H4 (cell line): ENCODE results near the gene NOM1. TPM values are rescaled to one million over a fixed set of nuclear protein-coding genes. Genes with fewer than 3 reads are reported as not detected.

Source experiments
- DNase-seq: peaks from one replicate; pipeline ENCODE4 v3.0.0-alpha.2; 2015; ENCODE audit warnings: low spot score
- total RNA-seq: library from RNA; depleted of rRNA; stranded (reverse); fragments of >200 nt; shearing (Covaris generic); gene quantifications from 2 replicates; pipeline ENCODE4 v1.2.3, GENCODE V29; 2014; rRNA removed

NOM1 gene
- total RNA-seq, 1 experiment from 2014 or later, result 7.1 TPM

DNA sequence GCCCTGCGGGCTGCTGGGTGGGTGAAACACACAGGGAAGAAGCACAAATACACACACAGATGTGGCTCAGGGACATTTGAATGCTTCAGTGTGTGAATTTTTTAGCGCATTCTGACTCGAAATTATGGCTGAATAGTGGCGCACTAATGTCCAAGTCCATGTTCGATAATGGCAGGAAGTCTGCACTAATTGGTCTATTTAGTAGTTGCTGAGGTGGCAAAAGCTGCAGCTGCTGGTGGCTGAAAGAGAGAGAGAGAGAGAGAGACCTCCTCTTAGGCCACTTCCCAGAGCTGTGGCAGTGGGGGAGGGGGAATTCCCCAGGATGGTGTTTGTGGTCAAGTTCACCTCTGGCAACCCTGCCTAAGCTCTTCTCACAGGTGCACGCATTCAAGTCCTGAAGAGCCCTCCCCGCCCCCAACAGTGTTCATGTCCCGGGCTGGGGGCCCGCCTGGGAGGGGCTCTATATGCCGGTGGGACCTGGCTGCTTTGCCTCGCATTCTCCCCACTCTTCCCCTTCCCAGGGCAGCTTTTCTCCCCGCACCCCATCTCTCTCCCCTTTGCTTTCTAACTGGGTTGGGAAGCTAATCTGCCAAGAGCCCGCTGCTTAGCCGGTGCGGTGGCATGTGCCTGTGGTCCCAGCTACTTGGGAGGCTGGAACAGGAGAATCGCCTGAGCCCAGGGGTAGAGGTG is 67.0 kb downstream of the NOM1 start:
- no peak for DNase-seq

DNA sequence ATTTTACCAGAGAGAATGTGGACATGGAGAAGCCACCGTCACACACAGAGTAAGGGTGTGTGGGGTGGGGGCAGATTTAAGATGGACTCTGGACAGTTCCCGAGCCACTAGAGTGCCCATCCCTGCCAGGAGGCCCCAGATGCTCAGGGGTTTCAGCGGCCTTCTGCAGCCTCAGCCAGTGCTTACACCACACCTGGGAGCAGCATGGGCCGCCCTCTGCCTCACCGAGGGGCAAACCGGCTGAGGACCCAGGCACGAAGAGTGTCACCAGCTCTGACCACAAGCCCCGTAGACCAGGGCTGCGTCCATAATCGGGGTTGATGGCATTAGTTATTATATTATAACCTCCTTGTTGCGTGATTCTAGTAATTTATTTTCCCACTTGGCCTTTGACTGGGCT is 67.6 kb downstream of the NOM1 start:
- no peak for DNase-seq

DNA sequence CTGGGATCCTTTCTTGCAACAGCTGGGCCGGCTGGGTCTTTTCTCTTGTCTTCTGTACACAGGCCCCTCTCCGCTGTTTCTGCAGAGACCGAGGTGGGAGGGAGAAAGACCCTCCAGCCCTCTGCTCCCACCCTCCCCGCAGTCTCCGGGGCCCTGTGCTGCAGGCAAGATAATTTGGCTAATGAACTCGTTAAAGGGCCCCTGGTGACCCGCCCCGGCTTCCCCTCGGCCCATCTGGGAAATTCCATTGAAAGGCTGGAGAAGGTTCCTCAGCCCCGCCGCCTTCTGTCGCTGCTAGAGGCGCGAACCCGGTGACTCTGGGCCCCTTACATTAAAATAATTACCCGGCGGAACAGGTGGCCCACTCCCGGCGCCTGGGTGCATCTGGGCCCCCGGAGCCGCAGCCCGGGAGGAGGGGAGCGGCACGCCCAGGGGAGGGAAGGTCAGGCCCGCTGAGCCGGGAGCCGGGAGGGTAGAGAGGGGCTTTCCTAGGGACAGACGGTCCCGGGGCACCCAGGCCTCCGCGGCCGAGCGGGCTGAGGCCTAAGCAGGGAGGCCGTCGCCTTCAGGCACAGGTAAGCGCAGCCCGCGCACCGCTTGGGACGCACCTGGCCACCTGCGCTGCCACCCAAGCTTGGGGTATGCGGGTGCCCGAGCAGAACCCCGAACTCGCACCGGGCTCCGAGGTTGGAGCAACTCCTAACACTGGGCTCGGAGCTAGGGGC is 68.3 kb downstream of the NOM1 start:
- DNase-seq, result no peak

DNA sequence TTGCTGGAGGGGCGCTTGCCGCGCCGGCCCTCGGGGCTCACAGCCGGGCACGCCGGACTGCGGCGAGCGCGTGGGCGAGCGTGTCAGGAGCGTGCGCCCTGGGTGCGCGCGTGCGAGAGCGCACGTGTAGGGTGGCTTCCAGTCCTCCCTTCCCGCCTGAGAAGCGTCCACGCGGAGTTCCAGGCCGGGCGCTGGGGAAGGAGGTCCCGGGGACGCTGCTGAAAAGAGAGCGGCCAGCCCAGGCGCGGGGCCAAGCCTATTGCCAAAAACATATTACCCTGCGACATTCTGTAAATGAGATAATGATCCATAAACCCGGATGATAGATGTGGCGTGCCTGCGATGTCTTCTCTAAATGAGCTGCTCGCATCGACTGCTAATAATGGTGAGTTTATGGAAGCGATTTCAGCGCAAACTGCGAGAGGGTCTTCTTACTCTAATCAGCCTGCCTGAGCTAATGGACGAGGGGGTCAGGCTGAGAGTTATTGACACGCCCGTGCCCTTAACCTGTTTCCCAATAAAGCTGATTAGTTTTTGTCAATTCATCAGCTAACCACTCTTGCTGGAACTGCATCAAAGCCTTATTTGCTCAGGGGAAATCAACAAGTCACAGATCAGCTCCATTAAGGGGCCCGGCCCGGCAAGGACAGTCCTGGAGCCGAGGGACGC is 69.0 kb downstream of the NOM1 start:
- no peak for DNase-seq

DNA sequence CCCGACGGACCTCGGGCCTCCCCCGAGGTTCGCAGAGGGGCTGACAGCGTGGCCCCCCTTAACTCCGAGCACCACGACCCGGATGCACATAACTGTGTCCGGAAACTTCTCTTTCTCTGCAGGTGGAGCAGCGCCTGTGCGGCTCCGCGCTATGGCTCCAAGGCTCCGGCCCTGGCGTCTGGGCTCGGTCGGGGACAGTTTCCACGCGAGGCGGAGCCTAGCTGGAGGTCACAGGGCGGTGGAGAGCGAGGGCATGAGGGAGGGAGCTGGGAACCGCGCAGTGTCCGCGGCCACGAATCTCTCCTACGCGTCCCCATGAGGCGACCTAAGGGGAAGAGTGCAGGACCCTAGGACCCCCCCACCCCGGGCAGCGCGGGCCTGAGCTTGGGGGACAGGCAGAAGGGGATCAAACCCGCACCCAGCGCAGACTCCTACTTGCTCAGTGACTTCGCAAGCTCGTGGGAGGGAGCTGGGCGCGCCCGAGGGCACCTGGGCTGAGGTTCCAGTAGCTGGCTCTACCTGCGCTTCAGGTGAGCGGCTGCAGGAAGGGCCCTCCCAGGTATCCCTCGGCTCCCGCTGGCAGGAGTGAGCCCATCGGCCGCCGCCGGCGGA is 69.6 kb downstream of the NOM1 start:
- no peak for DNase-seq

DNA sequence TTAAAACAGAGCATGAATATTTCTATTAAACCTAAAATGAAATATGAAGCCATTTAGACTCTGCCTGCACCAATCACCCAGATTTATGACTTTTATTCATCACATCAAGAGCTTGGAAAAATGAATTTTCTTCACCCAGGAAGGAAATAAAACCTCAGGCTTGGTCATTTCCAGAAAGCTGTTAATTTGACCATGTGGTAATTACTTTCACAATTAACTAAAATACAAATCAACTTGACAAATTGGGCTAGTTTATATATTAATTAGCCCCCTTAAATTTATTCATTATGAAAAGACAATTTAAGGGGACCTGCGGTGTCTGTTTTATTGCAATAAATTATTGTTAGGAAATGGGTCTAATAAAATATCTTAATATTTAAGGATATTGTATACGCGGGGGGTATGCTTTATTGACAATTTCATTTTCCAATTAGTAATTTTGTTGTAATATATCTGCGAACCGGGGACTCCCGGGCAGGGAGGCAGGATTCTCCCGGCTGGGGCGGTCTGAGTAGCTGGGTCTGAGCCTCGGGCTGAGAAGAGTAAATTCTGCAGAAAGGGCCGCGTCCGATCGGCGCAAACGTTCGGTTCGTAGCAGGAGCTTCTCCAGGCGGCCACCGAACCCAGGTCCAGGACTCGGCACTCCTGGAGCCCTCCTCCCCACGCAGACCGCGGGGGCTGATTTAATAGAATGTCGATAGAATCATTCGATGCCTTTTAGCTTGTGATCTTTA is 70.4 kb downstream of the NOM1 start:
- no peak for DNase-seq

DNA sequence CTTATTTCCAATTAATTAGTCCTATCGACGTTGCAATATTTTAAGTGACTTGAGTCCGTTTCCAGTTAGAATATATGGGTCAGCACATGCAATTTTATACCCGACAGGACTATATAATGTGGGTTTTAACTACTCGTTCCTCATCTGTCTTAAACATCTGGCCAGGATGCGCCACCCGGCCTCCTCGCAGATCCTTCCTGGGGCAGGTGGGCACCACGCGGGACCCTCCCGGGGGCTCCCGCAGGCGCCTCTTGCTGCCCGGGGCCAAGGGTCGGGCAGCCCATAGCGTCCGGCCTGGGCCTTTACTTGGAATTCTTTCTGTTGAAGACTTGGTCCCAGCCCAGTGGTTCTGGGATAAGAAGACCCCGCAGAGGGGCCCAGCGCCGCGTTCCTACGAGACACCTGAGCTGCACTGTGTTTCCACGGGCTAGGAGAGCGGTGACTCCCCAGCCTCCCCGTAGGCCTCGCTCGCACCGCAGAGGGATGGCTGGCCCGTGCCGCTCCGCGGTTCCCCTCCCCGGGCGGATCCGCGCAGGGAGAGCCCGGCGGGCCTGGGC is 71.1 kb downstream of the NOM1 start:
- DNase-seq, result no peak

DNA sequence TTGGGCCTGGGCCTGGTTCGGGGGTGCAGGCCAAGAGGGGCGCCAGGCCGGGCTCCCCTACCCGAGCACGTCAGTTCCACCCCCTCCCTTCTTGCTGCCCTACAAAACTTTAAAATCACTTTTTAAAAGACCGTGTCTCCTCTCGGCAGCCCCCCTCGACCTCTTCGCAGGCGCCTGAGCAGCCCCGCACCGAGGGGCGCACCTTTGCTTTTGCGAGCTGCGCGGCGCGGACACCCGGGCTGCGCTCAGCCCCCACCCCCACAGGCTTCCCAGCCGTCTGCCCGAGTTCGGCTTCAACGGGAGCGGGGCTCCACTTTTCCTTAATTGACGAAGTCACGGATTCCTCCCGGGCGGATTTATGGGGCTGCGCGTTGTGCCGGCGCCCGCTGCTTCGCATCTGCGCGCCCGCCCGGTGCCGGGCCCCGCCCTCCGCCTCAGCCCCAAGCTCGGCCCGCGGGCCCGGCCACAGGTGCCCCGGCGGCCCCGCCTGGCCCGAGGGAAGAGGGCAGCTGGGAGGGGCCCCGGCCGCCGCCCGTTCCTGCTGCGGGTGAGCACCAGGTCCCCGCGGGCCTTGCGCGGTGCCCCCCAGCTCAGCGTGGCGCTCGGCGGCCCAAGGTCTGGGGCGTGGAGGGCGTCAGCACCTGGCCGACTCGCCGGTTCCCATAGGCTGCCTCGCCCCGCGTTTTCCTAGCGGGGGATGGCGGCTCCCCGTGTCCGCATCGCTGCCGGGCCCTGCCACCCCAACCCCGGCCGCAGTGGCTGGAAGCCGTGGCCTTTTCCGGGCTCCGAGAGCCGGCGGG is 71.8 kb downstream of the NOM1 start:
- DNase-seq, result no peak

DNA sequence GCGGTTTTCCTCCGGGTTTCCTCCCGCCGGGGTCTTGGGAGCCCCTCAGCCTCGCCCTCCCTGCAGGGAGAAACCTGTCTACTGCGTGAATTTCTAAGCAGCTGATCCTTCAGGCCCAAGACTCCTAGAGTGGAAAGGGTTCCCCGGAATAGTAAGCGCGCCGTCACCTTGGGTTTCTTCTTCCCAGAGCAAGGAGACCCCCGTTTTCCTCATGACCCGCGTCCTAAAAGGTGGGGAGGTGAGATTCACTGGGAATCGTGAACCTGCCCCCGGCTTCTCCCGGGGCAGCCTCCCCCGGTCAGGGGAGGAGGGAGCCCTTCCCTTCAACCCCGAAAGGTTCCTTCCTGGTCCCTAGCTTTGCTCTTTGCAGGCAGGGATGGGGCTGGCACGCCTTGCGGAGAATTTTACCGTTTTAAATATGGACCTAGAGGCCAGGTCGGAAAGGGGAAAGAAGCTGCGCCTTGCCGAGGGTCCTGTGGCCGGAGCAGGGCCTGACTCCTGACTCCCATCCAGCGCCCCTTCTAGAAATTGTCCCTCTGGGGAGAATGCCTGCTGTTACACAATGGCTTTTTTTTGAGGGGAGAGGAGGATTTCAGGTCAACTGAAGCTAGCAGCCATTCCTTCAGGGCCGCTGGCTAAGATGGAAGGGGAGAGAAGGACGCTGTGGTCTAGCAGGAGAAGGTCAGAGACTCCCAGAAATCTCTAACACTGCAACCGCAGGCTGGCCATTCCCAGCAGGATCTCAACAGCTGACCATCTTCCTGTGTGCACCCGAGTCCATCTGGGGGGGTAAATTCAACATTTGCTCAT is 72.6 kb downstream of the NOM1 start:
- DNase-seq, result no peak

Other genes starting within 250 kb of the NOM1 start
- gene LMBR1, start 56.5 kb upstream of the NOM1 start, total RNA-seq, result 31.8 and 48.2 TPM in 2 replicates
- 0.21 and 0.29 TPM in 2 replicates for gene MNX1, start 61.0 kb downstream of the NOM1 start, total RNA-seq
- 56.2 and 65.3 TPM in 2 replicates for gene UBE3C, start 189.2 kb downstream of the NOM1 start, total RNA-seq